Retina (tissue), 1 donor: ENCODE data around the gene ZNF284.

ENCODE experiments used
- DNase-seq: peaks from one replicate; pipeline ENCODE4 v3.0.0-alpha.2; 2016

The ZNF284 gene

GRCh38 chr19:44071824-44072542 lies at the start of gene ZNF284:
Gene ZNF284 (plus strand): TSS chr19:44072159. CDS start chr19:44076390, 4,231 bp downstream.
- peak; percentile 96 for DNase-seq

GRCh38 chr19:44024900-44025216 lies 47.1 kb upstream of the ZNF284 start:
- DNase-seq: no peak

GRCh38 chr19:44025217-44025936 lies 46.6 kb upstream of the ZNF284 start, which contains the start of gene ZNF222:
Gene ZNF222 (plus strand): TSS chr19:44025379. CDS start chr19:44025437, 58 bp downstream.
- peak; percentile 91 for DNase-seq

- DNase-seq: no peak
These were observed 45.3 kb upstream of the ZNF284 start for GRCh38 chr19:44026622-44027021.

GRCh38 chr19:44032001-44032610 lies 39.9 kb upstream of the ZNF284 start:
- DNase-seq: no peak

GRCh38 chr19:44042147-44042546 lies 29.8 kb upstream of the ZNF284 start:
- DNase-seq: no peak

- DNase-seq: peak; percentile 5
These were observed 21.0 kb upstream of the ZNF284 start for GRCh38 chr19:44050740-44051649.

GRCh38 chr19:44051650-44052402 lies 20.1 kb upstream of the ZNF284 start, which contains the start of gene ZNF223:
Gene ZNF223 (plus strand): TSS chr19:44052036. CDS start chr19:44055177, 3,141 bp downstream.
- DNase-seq: peak; percentile 90

GRCh38 chr19:44055870-44056269 lies 16.1 kb upstream of the ZNF284 start:
- DNase-seq: no peak

- DNase-seq: no peak
These were observed 12.7 kb upstream of the ZNF284 start for GRCh38 chr19:44059229-44059628.

- no peak for DNase-seq
These were observed 10.9 kb upstream of the ZNF284 start for GRCh38 chr19:44061038-44061437.

GRCh38 chr19:44066305-44066704 lies 5.7 kb upstream of the ZNF284 start:
- DNase-seq: no peak

GRCh38 chr19:44069415-44069814 lies 2.5 kb upstream of the ZNF284 start:
- DNase-seq: no peak

GRCh38 chr19:44072543-44073401 lies 813 bp downstream of the ZNF284 start:
- DNase-seq: no peak

- DNase-seq: no peak
These were observed 4.4 kb downstream of the ZNF284 start for GRCh38 chr19:44076325-44076724.

- DNase-seq: no peak
These were observed 20.1 kb downstream of the ZNF284 start for GRCh38 chr19:44092108-44092507.

GRCh38 chr19:44093931-44094765 lies 22.2 kb downstream of the ZNF284 start, which contains the start of gene ZNF224:
Gene ZNF224 (plus strand): TSS chr19:44094361. CDS start chr19:44097874, 3,513 bp downstream.
- peak; percentile 93 for DNase-seq

GRCh38 chr19:44107751-44108150 lies 35.8 kb downstream of the ZNF284 start:
- DNase-seq: no peak

GRCh38 chr19:44109458-44109857 lies 37.5 kb downstream of the ZNF284 start:
- DNase-seq: no peak
